MCF 10A (cell line): Measurements from ENCODE around the gene METTL13. TPM values are rescaled to one million over a fixed set of nuclear protein-coding genes. Genes with fewer than 3 reads are reported as not detected.

Experiments
- BruUV-seq: library from RNA; stranded (reverse); fragments of 400-500 nt; replicated peaks from 2 replicates; lab custom pipeline; 2021; lab: Mats Ljungman, UMichigan
- CTCF ChIA-PET: fragments of 300-600 bp; sonication (Branson Sonifier 250); formaldehyde crosslinking; extraction: SDS; loops from one replicate; lab custom pipeline; 2021; ENCODE audit warnings: antibody characterized with exemption, inconsistent platforms; lab: Yijun Ruan, JAX
- POLR2A ChIA-PET: fragments of 300-600, 350-650 bp; sonication (Branson Sonifier 250); formaldehyde crosslinking; extraction: SDS; loops from one replicate; lab custom pipeline; 2020; ENCODE audit warnings: antibody characterized with exemption, inconsistent platforms; lab: Yijun Ruan, JAX
- DNase-seq: peaks from one replicate; pipeline ENCODE4 v3.0.0-alpha.2; 2018; ENCODE audit not compliant: unreplicated experiment
- H3K27ac Mint-ChIP-seq: one replicate; pipeline ENCODE4 v1.8.0; 2022; ENCODE audit warnings: mild to moderate bottlenecking, low read depth, mixed read lengths; ENCODE audit not compliant: unreplicated experiment
- H3K27me3 Mint-ChIP-seq: one replicate; pipeline ENCODE4 v1.8.0; 2022; ENCODE audit warnings: mixed read lengths; ENCODE audit not compliant: insufficient read depth, unreplicated experiment
- H3K36me3 Mint-ChIP-seq: one replicate; pipeline ENCODE4 v1.8.0; 2022; ENCODE audit warnings: mild to moderate bottlenecking, moderate library complexity, mixed read lengths; ENCODE audit not compliant: insufficient read depth, unreplicated experiment
- H3K4me1 Mint-ChIP-seq: one replicate; pipeline ENCODE4 v1.8.0; 2022; ENCODE audit warnings: mixed read lengths; ENCODE audit not compliant: insufficient read depth, unreplicated experiment
- H3K4me3 Mint-ChIP-seq: one replicate; pipeline ENCODE4 v1.8.0; 2022; ENCODE audit warnings: mild to moderate bottlenecking, moderate library complexity, mixed read lengths; ENCODE audit not compliant: unreplicated experiment
- H3K9me3 Mint-ChIP-seq: one replicate; pipeline ENCODE4 v1.8.0; 2022; ENCODE audit warnings: mixed read lengths; ENCODE audit not compliant: unreplicated experiment
- CTCF ChIP-seq: fragments of 200-600 bp; IDR thresholded peaks from one replicate; pipeline ENCODE4 v1.8.0; 2022; ENCODE audit warnings: antibody characterized with exemption, mild to moderate bottlenecking; ENCODE audit not compliant: unreplicated experiment
- intact Hi-C: fragments of 100-400 bp; cut with micrococcal nuclease; formaldehyde crosslinking; loops from 2 replicates; pipeline ENCODE4 v1.14.1; 2022
- total RNA-seq: library from RNA; stranded (reverse); gene quantifications from 2 replicates; pipeline ENCODE4 v1.2.3, GENCODE V29; 2022

METTL13 gene
- total RNA-seq, 1 experiment from 2014 or later = 30.7 TPM

- POLR2A ChIA-PET = interaction anchor here (0.9 to 5.6 kb wide), 8 partner anchors 16 to 188 kb away, joined by 3 to 54 read pairs (median 7); partner anchors contain the start of genes METTL13 and VAMP4
- intact Hi-C loops = loop anchor here (1.0 to 5.0 kb wide), 3 partner anchors 156 to 626 kb away; no protein-coding TSS in a partner anchor
- no peaks in the 10 kb centered on the region for H3K27me3 Mint-ChIP-seq
- no peak overlapping the region for H3K4me3 Mint-ChIP-seq
- TF ChIP-seq CTCF = peak; percentile 88
- H3K4me1 Mint-ChIP-seq = no peaks in the 10 kb centered on the region
- CTCF ChIA-PET = interaction anchor here (0.6 to 30.8 kb wide), 71 partner anchors 8 to 840 kb away, joined by 3 to 1502 read pairs (median 4); partner anchors contain the start of genes DNM3 and METTL13
- H3K9me3 Mint-ChIP-seq = no peaks in the 10 kb centered on the region
- peak; percentile 73 for DNase-seq
- BruUV-seq = no TSS peak
- peaks cover 19% of the 10 kb centered on the region for H3K36me3 Mint-ChIP-seq
- no peak overlapping the region for H3K27ac Mint-ChIP-seq
Measured at GRCh38 chr1:171801487-171801891, 20.0 kb downstream of the METTL13 start.

GRCh38 chr1:171802207-171802606, 20.7 kb downstream of the METTL13 start:
- no peak for TF ChIP-seq CTCF
- Mint-ChIP-seq H3K27me3 (no peaks in the 10 kb centered on the region), H3K27ac (no peak overlapping the region), H3K36me3 (peaks cover 12% of the 10 kb centered on the region), H3K4me3 (no peak overlapping the region), H3K4me1 (no peaks in the 10 kb centered on the region), H3K9me3 (no peaks in the 10 kb centered on the region)
- ChIA-PET POLR2A (interaction anchor here (0.9 to 5.6 kb wide), 4 partner anchors 15 to 183 kb away, joined by 3 to 54 read pairs (median 13); partner anchors contain the start of genes METTL13 and VAMP4), CTCF (interaction anchor here (0.5 to 30.8 kb wide), 59 partner anchors 9 to 839 kb away, joined by 3 to 1502 read pairs (median 4); partner anchors contain the start of genes DNM3 and METTL13)
- no TSS peak for BruUV-seq
- intact Hi-C loops = loop anchor here (5.0 kb wide), 1 partner anchor 625 kb away; no protein-coding TSS in a partner anchor
- DNase-seq = no peak

- CTCF ChIA-PET = interaction anchor here (0.6 to 30.8 kb wide), 26 partner anchors 8 to 629 kb away, joined by 3 to 1502 read pairs (median 6); partner anchors contain the start of gene DNM3
- TF ChIP-seq CTCF = no peak
- peak; percentile 41 for DNase-seq
- POLR2A ChIA-PET = interaction anchor here (0.6 to 5.6 kb wide), 4 partner anchors 14 to 182 kb away, joined by 3 to 54 read pairs (median 4); partner anchors contain the start of gene METTL13
- H3K27me3 Mint-ChIP-seq = no peaks in the 10 kb centered on the region
- H3K4me3 Mint-ChIP-seq = no peak overlapping the region
- H3K4me1 Mint-ChIP-seq = no peaks in the 10 kb centered on the region
- intact Hi-C loops = loop anchor here (5.0 kb wide), 1 partner anchor 624 kb away; no protein-coding TSS in a partner anchor
- no peaks in the 10 kb centered on the region for H3K9me3 Mint-ChIP-seq
- no TSS peak for BruUV-seq
- H3K36me3 Mint-ChIP-seq = peaks cover 7% of the 10 kb centered on the region
- no peak overlapping the region for H3K27ac Mint-ChIP-seq
Measured at GRCh38 chr1:171803045-171803444, 21.6 kb downstream of the METTL13 start.

- CTCF ChIA-PET = interaction anchor here (0.6 to 30.8 kb wide), 17 partner anchors 7 to 637 kb away, joined by 3 to 1502 read pairs (median 5); partner anchors contain the start of gene DNM3
- DNase-seq = no peak
- intact Hi-C loops = loop anchor here (5.0 kb wide), 1 partner anchor 624 kb away; no protein-coding TSS in a partner anchor
- Mint-ChIP-seq H3K4me1 (no peaks in the 10 kb centered on the region), H3K9me3 (no peaks in the 10 kb centered on the region), H3K4me3 (no peak overlapping the region), H3K27me3 (no peaks in the 10 kb centered on the region), H3K36me3 (peaks cover 2% of the 10 kb centered on the region), H3K27ac (no peak overlapping the region)
- POLR2A ChIA-PET = interaction anchor here (0.6 to 5.6 kb wide), 7 partner anchors 14 to 185 kb away, joined by 3 to 54 read pairs (median 3); no protein-coding TSS in a partner anchor
- BruUV-seq = no TSS peak
- TF ChIP-seq CTCF = no peak
Measured at GRCh38 chr1:171803461-171804022, 22.1 kb downstream of the METTL13 start.
